ENCODE data around the gene RNF223.

- TF ChIP-seq, protein P1, sequence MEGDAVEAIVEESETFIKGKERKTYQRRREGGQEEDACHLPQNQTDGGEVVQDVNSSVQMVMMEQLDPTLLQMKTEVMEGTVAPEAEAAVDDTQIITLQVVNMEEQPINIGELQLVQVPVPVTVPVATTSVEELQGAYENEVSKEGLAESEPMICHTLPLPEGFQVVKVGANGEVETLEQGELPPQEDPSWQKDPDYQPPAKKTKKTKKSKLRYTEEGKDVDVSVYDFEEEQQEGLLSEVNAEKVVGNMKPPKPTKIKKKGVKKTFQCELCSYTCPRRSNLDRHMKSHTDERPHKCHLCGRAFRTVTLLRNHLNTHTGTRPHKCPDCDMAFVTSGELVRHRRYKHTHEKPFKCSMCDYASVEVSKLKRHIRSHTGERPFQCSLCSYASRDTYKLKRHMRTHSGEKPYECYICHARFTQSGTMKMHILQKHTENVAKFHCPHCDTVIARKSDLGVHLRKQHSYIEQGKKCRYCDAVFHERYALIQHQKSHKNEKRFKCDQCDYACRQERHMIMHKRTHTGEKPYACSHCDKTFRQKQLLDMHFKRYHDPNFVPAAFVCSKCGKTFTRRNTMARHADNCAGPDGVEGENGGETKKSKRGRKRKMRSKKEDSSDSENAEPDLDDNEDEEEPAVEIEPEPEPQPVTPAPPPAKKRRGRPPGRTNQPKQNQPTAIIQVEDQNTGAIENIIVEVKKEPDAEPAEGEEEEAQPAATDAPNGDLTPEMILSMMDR (IDR thresholded peaks at IDR 0.05) = no peak
- TF ChIP-seq EZH2phosphoT487 (IDR thresholded peaks at IDR 0.05) (no peak), EZH2 (IDR thresholded peaks at IDR 0.05) (no peak)
Measured at GRCh38 chr1:1089731-1090423, 15.8 kb upstream of the RNF223 start.

Measured in neural progenitor cell (in vitro differentiated cells).